SIG-M5 treated with dmso at 0.1 percent for 504 hours (cell line): Measurements from ENCODE around the gene BEAN1.

Source experiments
- DNase-seq: peaks from one replicate; lab custom pipeline; 2025; ENCODE audit not compliant: unreplicated experiment; lab: John Stamatoyannopoulos, UW

The BEAN1 gene

GRCh38 chr16:66395806-66396555 lies 31.1 kb upstream of the BEAN1 start:
- no peak for DNase-seq

- no peak for DNase-seq
Measured at GRCh38 chr16:66397736-66398433, 29.2 kb upstream of the BEAN1 start.

- no peak for DNase-seq
Measured at GRCh38 chr16:66399031-66399430, 28.1 kb upstream of the BEAN1 start.

- DNase-seq, result no peak
Measured at GRCh38 chr16:66399930-66400329, 27.2 kb upstream of the BEAN1 start.

GRCh38 chr16:66400503-66401380 lies 26.4 kb upstream of the BEAN1 start:
- DNase-seq, result no peak

- DNase-seq, result no peak
Measured at GRCh38 chr16:66401610-66402009, 25.5 kb upstream of the BEAN1 start.

- no peak for DNase-seq
Measured at GRCh38 chr16:66402166-66402565, 24.9 kb upstream of the BEAN1 start.

GRCh38 chr16:66402591-66403230 lies 24.4 kb upstream of the BEAN1 start:
- DNase-seq, result no peak

GRCh38 chr16:66403531-66404145 lies 23.5 kb upstream of the BEAN1 start:
- no peak for DNase-seq

- no peak for DNase-seq
Measured at GRCh38 chr16:66405057-66405783, 21.9 kb upstream of the BEAN1 start.

- peak; percentile 60 for DNase-seq
Measured at GRCh38 chr16:66406534-66407221, 20.4 kb upstream of the BEAN1 start.

- DNase-seq, result peak; percentile 57
Measured at GRCh38 chr16:66408163-66409048, 18.7 kb upstream of the BEAN1 start.

GRCh38 chr16:66409156-66409555 lies 17.9 kb upstream of the BEAN1 start:
- DNase-seq, result no peak

- no peak for DNase-seq
Measured at GRCh38 chr16:66412182-66412581, 14.9 kb upstream of the BEAN1 start.

- no peak for DNase-seq
Measured at GRCh38 chr16:66414891-66415290, 12.2 kb upstream of the BEAN1 start.

GRCh38 chr16:66416136-66416535 lies 11.0 kb upstream of the BEAN1 start:
- DNase-seq, result no peak

- DNase-seq, result peak; percentile 19
Measured at GRCh38 chr16:66416939-66417700, 10.0 kb upstream of the BEAN1 start.
